DMS 273 (cell line): ENCODE measurements around the gene TXK.
A peak's percentile ranks its signal among the peaks of the same experiment; 100 is the strongest.
"Not testable (repeated sequence)": the region's sequence is repeated elsewhere in the genome, so short reads cannot be mapped to it uniquely, and the experiment has no call there.

Source experiments
- DNase-seq: peaks from one replicate; lab custom pipeline; 2025; ENCODE audit not compliant: unreplicated experiment; lab: John Stamatoyannopoulos, UW

The TXK gene

GRCh38 chr4:48134081-48134480 is at the start of gene TXK:
TXK (minus strand) TSS chr4:48134250; CDS start chr4:48134170, 80 bp downstream.
- no peak for DNase-seq

GRCh38 chr4:48180234-48180633 is 46.2 kb upstream of the TXK start:
- DNase-seq, result no peak

DNA sequence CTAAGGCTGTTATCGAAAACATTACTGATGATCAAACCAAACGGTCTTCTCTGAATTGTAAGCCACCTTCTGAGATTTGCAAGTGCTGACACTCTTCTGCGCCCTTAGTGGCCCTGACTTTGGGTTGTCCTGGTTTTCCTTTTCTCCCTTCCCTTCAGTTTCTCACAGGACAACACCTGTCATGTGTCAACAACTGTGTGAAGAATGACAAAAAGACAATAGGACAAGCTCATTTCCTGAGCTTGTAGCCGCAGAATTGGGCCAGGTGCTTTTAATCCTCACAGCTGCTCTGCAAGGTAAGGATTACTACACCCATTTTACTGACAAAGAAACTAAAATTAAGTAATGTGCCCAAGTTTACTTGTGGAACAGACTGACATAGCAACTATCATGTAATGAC is 44.9 kb upstream of the TXK start:
- DNase-seq, result no peak

DNA sequence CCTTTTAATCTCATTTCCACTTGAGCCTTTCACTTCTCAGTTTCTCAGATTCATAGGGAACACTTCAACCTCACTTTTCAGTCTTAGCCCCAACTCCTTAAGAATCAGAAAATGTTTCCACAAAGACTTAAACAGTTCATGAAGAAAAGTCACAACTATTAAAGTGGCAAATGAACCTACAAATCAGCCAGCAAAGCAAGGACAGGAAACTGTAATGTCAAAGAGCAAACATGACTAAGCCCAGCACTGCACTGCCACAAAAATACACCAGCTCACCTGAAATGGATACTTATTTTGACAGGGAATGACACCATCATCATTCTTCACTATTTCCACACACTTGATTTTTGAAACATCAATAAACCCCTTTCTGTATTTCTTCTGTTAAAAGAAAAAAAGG is 41.8 kb upstream of the TXK start:
- no peak for DNase-seq

DNA sequence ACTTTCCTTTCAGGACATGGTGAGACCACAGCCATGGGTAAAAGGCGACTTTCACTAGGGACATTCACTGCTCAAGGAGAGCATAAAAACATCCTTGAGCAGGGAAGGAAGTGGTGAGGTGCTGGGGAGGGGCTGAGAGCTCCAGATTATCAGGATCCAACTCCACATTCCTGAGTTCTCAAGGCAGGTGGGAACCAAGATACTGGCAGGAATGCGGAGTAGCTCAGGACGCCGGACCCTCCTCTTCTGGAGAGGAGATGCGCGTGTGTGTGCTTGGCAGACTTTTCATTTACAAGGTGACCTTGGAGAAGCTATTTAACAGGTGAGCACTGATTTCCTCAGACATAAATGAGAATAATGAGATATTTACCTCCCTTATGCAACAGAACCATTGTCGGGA is 41.3 kb upstream of the TXK start:
- no peak for DNase-seq

- DNase-seq, result peak; percentile 58
Observed at GRCh38 chr4:48173056-48173991, 39.3 kb upstream of the TXK start.

DNA sequence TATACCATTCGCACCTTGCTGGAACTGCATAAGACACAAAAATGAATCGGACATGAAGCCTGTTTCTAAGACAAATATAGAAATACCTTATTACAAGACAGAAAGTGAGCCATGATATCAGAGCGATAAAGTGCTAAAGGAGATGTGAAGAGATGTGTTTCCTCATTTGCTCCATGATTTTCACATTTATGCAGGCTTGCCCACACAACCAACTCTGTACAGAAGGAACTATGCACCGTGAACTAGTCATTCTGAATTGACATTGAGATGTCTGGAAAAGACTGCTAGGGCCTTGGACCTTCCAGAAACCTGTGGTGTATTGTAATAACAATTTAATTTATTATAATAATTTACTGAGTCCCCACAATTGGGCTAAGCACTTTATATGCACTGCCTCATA is 38.6 kb upstream of the TXK start:
- no peak for DNase-seq

DNA sequence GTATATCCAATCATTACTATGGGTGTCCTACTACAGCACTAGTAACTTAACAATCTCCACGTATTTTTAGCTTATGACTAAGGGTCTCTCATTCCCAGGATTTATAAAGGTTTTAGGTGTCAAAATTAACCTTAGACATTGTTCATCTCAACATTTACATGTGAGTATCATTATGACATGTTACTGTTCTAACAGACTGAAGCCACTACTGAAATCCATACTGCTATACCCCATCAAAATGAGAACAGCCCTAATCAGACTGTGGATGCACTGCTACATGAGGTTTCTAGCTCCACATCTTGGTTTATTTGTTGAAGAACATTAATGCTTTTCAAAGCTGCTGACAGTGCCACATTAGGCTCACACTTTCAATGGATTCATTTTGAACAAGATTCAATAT is 35.6 kb upstream of the TXK start:
- no peak for DNase-seq

- DNase-seq, result no peak
Observed at GRCh38 chr4:48167538-48168263, 33.7 kb upstream of the TXK start.

DNA sequence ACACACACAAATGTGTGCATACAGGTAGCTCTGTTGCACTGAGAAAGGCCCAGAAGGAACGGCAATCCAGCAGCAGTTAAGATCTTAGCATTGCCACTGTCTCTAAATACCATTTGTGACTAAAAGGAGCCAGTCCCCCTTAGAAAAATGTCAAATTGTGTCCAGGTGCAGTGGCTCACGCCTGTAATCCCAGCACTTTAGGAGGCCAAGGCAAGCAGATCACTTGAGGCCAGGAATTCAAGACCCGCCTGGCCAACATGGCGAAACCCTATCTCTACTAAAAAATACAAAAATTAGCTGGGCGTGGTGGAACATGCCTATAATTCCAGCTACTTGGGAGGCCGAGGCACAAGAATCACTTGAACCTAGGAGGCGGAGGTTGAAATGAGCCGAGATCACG is 30.5 kb upstream of the TXK start:
- DNase-seq, result not testable (repeated sequence)

GRCh38 chr4:48163746-48164145 is 29.7 kb upstream of the TXK start:
- DNase-seq, result no peak

DNA sequence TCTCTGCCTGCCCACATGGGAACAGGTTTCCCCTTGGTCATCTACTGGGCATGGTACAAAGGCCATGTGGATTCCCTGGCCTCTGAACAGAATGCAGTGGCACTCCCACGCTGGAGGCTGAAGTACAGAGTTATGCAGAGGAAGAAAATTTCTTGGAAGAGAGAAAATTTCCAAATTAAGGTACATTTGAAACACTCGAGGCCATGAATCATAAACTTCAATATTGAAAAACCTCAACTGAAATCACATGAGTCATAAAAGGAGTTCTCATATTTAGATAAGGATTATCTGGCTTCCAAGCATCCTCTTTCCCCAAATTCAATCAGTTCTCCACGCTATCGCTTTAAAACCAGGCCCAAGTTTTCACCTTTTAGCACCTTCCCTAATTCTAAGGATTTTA is 28.1 kb upstream of the TXK start:
- no peak for DNase-seq

DNA sequence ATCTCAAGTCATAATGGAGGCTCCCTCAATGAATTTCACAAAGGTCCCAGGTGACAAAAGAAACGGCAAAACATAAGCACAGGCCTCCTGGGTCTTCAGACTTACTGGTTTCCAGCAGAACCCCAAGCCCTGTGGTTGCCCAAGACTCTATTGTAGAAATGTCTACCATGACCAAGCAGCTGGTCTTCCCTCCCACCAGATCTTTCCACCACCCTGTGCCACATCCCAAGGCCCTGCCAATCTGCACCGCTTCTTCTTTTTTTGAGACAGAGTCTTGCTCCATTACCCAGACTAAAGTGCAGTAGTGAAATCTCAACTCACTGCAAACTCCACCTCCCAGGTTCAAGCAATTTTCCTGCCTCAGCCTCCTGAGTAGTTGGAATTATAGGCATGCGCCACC is 23.2 kb upstream of the TXK start:
- no peak for DNase-seq

GRCh38 chr4:48156423-48156822 is 22.4 kb upstream of the TXK start:
- no peak for DNase-seq

GRCh38 chr4:48153791-48154550 is 19.9 kb upstream of the TXK start:
- DNase-seq, result no peak

GRCh38 chr4:48152259-48152658 is 18.2 kb upstream of the TXK start:
- no peak for DNase-seq

DNA sequence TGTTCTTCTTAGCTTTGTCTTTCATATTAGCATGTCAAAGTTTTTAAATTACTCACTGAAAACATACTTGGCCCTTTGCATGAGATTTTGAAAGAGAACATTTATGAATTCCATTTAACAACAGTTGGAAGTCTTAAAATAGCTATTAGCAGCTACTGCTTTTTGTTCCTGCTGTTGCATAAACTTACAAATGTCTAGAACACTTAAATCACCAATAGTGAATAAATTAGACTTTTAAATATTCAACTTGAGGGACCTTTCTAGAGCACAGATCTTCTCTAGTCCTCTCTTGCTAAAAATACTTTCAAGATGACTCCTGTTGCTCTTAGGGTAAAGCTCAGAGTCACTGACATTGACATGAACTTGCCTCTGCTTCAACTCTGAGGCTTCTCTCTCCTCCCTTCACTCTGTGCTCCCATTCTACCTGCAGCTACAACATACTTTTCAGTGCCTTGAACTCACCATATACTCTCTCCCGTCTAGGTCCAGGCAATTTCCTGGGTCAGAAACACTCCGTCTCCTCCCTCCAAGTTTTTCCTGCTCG is 15.8 kb upstream of the TXK start:
- no peak for DNase-seq

DNA sequence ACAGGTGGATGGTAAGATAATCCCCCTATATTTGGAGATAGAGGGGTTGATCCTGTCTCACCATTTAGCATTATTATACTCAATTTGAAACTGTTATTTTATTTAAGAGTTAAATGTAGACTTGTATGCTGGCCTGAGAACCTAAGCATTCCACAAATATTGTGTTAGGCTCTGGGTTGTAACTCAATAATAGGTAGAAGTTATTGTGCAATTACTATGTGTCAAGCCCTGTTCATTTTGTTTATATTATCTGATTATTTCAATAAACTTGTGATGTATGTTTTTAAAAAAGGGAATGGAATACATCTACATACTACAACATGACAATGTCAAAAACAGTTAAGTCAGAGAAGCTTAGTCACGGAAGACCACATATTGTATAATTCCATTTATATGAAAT is 13.6 kb upstream of the TXK start:
- no peak for DNase-seq

DNA sequence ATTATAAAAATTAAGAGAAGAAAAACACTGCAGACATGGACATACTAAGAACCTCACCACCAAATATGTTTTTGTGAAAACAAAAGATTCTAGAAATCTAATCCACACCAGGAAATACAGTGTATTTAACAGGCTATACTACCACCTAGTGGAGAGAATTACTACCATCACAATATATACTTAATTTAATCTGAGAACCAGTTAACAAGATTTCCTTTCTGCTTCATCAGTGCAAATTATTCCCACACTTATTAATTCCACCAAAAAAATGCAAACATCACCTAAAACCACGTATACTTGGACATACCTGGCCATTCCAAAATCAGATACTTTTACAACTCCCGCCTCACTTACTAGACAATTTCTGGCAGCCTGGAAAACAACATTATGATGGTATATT is 7.0 kb upstream of the TXK start:
- DNase-seq, result peak; percentile 37

DNA sequence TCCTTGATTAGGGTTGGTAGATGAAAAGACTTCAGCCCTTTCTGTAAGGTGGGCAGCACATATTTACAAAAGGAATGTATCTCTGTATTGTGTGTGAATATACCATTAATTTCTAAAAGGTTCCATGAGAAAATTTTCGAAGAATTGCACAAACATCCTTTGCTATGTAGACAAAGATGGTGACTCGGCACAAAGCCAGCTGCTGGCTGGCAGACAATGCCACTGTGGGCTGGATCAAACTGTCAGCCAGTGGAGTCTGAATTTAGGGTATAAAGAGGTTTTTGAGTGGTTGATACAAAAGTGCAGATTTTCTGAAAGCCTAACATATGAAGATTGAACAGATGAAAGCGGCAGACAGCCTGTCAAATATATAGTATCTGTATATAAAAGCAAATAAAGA is 5.6 kb upstream of the TXK start:
- no peak for DNase-seq

DNA sequence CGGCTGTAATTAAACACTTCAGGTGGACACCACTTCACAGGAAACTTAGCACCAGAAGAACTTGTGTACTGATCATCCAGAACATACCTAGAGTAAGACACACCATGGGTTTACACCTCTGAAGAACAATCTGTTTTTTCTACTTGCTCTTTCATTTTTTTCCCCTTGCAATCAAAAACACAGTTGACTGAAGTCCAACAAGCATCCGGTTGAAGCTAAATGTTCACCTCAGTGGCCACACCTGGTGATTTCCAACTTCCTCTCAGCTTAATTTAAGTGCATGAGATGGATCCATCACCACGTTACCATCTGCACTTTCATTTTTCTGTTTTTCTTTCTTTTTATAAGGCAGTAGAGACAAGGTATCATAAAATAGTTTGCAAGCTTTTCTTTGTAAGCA is 4.9 kb upstream of the TXK start:
- no peak for DNase-seq
